Neutrophil (primary cell): ENCODE data around the gene AXL.

Source experiments
- H3K27ac ChIP-seq: fragments of 200-600 bp; sonication (generic); 2 replicates; pipeline ENCODE4 v1.5.1; 2016; ENCODE audit warnings: mild to moderate bottlenecking, moderate library complexity
- H3K27me3 ChIP-seq: fragments of 200-600 bp; sonication (generic); 2 replicates; pipeline ENCODE4 v1.6.0; 2016; ENCODE audit warnings: mild to moderate bottlenecking
- H3K36me3 ChIP-seq: fragments of 200-600 bp; sonication (generic); 2 replicates; pipeline ENCODE4 v1.5.1; 2017
- H3K4me1 ChIP-seq, 2 experiments: fragments of 200-600 bp in 1 of 2; sonication (generic) in 1 of 2; 1 replicate in 1 of 2; 2 replicates in 1 of 2; pipeline versions ENCODE4 v1.5.1 to v1.6.1; 2013 to 2016; ENCODE audit warnings: low read depth in 1 of 2, low read length in 1 of 2, mild to moderate bottlenecking in 1 of 2, moderate library complexity in 1 of 2; ENCODE audit not compliant: control insufficient read depth in 1 of 2, insufficient read depth in 1 of 2
- H3K4me3 ChIP-seq, 2 experiments: fragments of 200-600 bp in 1 of 2; sonication (generic) in 1 of 2; 1 replicate in 1 of 2; 2 replicates in 1 of 2; pipeline ENCODE4 v1.5.1; 2013 to 2016; ENCODE audit warnings: low read depth in 1 of 2, low read length in 1 of 2, mild to moderate bottlenecking in 1 of 2, moderate library complexity in 1 of 2
- H3K9me3 ChIP-seq: fragments of 200-600 bp; sonication (generic); 2 replicates; pipeline ENCODE4 v1.5.1; 2016
- CTCF ChIP-seq: fragments of 200-600 bp; sonication (generic); IDR thresholded peaks from 2 replicates; pipeline ENCODE4 v1.5.1; 2016; ENCODE audit warnings: antibody characterized with exemption

The AXL gene

DNA sequence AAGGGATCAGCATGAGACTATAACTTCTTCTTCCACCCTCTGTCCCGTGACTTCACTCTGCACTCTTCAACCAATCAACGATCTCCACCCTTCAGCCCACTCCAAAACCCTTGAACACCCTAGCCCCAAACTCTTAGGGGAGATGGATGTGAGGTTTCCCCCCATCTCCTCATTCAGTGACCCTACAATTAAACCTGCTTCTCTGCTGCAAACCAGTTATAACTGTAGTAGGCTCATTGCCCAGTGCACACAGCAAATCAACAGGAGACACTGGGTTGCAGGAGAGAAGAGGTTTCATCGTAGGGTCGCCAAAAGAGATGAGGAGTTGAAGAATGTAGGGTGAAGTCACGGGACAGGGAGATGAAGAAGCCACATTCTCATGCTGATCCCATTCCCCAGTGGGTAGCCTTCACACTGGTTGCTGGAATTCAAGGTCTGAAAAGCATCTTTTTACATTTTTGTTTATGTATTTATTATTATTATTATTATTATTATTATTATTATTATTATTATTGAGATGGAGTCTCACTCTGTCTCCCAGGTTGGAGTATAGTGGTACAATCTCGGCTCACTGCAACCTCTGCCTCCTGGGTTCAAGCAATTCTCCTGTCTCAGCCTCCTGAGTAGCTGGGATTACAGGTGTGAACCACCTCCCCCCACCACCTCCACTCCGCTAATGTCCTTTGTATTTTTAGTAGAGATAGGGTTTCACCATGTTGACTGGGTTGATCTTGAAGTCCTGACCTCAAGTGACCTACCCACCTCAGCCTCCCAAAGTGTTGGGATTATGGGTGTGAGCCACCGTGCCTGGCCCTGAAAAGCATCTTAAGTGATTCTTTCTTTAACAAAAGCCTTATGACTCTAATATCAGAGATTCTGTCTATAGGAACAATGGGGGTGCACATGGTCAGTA lies 31.8 kb upstream of the AXL start:
- no peak for TF ChIP-seq CTCF
- Histone ChIP-seq H3K27ac (no peak overlapping the region), H3K4me1 (no peaks in the 10 kb centered on the region), H3K4me3 (no peak overlapping the region), H3K27me3 (peaks cover 29% of the 10 kb centered on the region), H3K9me3 (no peaks in the 10 kb centered on the region), H3K36me3 (no peaks in the 10 kb centered on the region)

DNA sequence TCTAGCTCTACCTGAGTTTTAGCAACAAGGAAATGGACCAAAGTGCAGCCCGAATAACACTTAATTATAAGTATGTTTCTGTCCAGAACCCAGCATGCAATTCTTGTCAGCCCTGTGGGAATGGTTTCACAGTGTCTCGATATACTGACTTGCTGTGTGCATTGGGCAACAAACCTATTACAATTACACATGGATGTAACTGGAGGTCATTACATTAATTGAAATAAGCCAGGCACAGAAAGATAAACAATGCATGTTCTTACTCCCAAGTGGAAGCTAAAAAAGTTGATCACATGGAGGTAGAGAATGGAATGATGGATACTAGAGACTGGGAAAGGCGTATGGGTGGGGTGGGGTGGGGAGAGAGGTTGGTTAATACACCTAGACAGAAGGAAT lies 31.1 kb upstream of the AXL start:
- no peak for TF ChIP-seq CTCF
- no peaks in the 10 kb centered on the region for H3K36me3 ChIP-seq
- no peaks in the 10 kb centered on the region for H3K4me1 ChIP-seq
- peaks cover 36% of the 10 kb centered on the region for H3K27me3 ChIP-seq
- H3K27ac ChIP-seq, result no peak overlapping the region
- H3K9me3 ChIP-seq, result no peaks in the 10 kb centered on the region
- no peak overlapping the region for H3K4me3 ChIP-seq

DNA sequence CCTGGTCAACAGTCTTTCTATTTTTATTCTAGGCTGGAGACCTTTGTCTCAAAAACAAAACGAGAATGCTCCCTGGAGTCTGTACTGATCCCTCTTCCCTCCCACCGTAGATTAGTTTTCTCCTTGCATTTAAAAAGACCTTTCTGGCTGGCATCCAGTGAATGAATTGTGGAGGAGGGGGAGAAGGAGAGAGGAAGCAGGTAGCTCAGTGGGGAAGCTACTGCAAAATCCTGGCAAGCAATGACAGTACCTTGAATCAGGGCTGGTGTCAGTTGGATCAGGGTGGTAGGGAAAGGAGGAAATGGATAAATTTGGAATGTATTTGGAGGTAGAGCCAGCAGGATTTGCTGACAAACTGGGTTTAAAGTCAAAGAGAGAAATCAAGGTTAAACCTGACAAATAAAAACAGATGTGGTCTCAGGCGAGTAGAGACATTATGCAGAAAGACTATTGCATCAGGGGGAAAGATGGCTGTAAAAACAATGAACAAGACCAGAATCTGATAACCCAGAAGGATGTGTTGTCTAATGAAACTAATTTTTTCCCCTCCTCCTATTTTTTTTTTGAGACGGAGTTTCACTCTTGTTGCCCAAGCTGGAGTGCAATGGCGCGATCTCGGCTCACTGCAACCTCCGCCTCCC lies 29.5 kb upstream of the AXL start:
- Histone ChIP-seq H3K36me3 (no peaks in the 10 kb centered on the region), H3K27ac (no peak overlapping the region), H3K27me3 (peaks cover 52% of the 10 kb centered on the region), H3K9me3 (no peaks in the 10 kb centered on the region), H3K4me3 (no peak overlapping the region), H3K4me1 (no peaks in the 10 kb centered on the region)
- TF ChIP-seq CTCF, result no peak

GRCh38 chr19:41192574-41193429 lies 26.2 kb upstream of the AXL start, which contains the start of gene CYP2S1:
TSS of gene CYP2S1 (plus strand) at chr19:41193219. CDS start at chr19:41193265, 46 bp downstream.
- Histone ChIP-seq H3K4me1 (no peaks in the 10 kb centered on the region), H3K4me3 (no peak within 1 kb of the TSS), H3K27me3 (peaks cover 58% of the 10 kb centered on the region), H3K27ac (no peak within 1 kb of the TSS), H3K9me3 (no peaks in the 10 kb centered on the region), H3K36me3 (no peaks in the 10 kb centered on the region)
- TF ChIP-seq CTCF, result no peak

- H3K27me3 ChIP-seq, result peaks cover 58% of the 10 kb centered on the region
- no peaks in the 10 kb centered on the region for H3K9me3 ChIP-seq
- no peaks in the 10 kb centered on the region for H3K36me3 ChIP-seq
- H3K4me1 ChIP-seq, result no peaks in the 10 kb centered on the region
- TF ChIP-seq CTCF, result no peak
- no peak overlapping the region for H3K4me3 ChIP-seq
- H3K27ac ChIP-seq, result no peak overlapping the region
Measured at GRCh38 chr19:41193430-41194156, 25.4 kb upstream of the AXL start.
